K562 (cell line): ENCODE data around the gene IL18RAP. TPM values are rescaled to one million over a fixed set of nuclear protein-coding genes. Genes with fewer than 3 reads are reported as not detected.

ENCODE experiments used
- CBX1 ChIP-seq: sonication (generic); IDR thresholded peaks from 2 replicates; pipeline ENCODE4 v1.6.1; 2016; ENCODE audit warnings: antibody characterized with exemption, low read depth, mild to moderate bottlenecking
- CREM ChIP-seq: IDR thresholded peaks from 2 replicates; pipeline ENCODE4 v1.6.1; 2014; ENCODE audit warnings: antibody characterized with exemption, low read depth
- ELF4 ChIP-seq: fragments of 450-650 bp; formaldehyde crosslinking; IDR thresholded peaks from 2 replicates; pipeline ENCODE4 v1.4.0; 2022; ENCODE audit warnings: missing genetic modification characterization
- FOS ChIP-seq: IDR thresholded peaks from 3 replicates; pipeline ENCODE4 v1.6.1; 2011; ENCODE audit not compliant: insufficient read length; ENCODE audit errors: extremely low read depth
- GATAD2A ChIP-seq: fragments of 450-650 bp; IDR thresholded peaks from 2 replicates; pipeline ENCODE4 v1.6.1; 2017
- HINFP ChIP-seq: fragments of 450-650 bp; conservative IDR thresholded peaks from 2 replicates; pipeline ENCODE4 v1.6.1; 2016; ENCODE audit warnings: missing genetic modification characterization, low read depth, mild to moderate bottlenecking, control low read depth, missing compliant biosample characterization
- KDM1A ChIP-seq, 2 experiments: fragments of 450-650 bp; IDR thresholded peaks; 2 replicates each; pipeline ENCODE4 v1.6.1; 2016; ENCODE audit warnings: mild to moderate bottlenecking in 2 of 2
- MCM3 ChIP-seq: fragments of 450-650 bp; IDR thresholded peaks from 2 replicates; pipeline ENCODE4 v1.6.1; 2016
- MECOM ChIP-seq: fragments of 250-450 bp; sonication (Bioruptor Pico); IDR thresholded peaks from 2 replicates; pipeline ENCODE4 v1.8.0; 2022; ENCODE audit warnings: inconsistent platforms
- MNT ChIP-seq, 2 experiments: fragments of 450-650 bp; conservative IDR thresholded peaks; 2 replicates each; pipeline ENCODE4 v1.6.1; 2017; ENCODE audit warnings: mild to moderate bottlenecking in 2 of 2, moderate library complexity in 2 of 2
- NFIX ChIP-seq: fragments of 250-450 bp; sonication (Bioruptor Pico); IDR thresholded peaks from 2 replicates; pipeline ENCODE4 v1.4.0; 2020; ENCODE audit warnings: low read depth, mild to moderate bottlenecking, moderate library complexity
- NFYB ChIP-seq: IDR thresholded peaks from 2 replicates; pipeline ENCODE4 v1.6.1; 2011; ENCODE audit warnings: mild to moderate bottlenecking, moderate library complexity; ENCODE audit not compliant: insufficient read length; ENCODE audit errors: extremely low read depth
- PCBP2 ChIP-seq: fragments of 200-400 bp; formaldehyde crosslinking; IDR thresholded peaks from 2 replicates; pipeline ENCODE4 v1.6.1; 2018; ENCODE audit warnings: low read length, low read depth, mild to moderate bottlenecking, moderate library complexity; ENCODE audit not compliant: poor library complexity, severe bottlenecking
- POLR2B ChIP-seq: fragments of 450-650 bp; IDR thresholded peaks from 2 replicates; pipeline ENCODE4 v1.6.1; 2018; ENCODE audit warnings: low read depth; ENCODE audit not compliant: partially characterized antibody
- RB1 ChIP-seq: fragments of 450-650 bp; IDR thresholded peaks from 2 replicates; pipeline ENCODE4 v1.6.1; 2017; ENCODE audit warnings: low read depth, mild to moderate bottlenecking
- RBBP5 ChIP-seq: fragments of 200-600 bp; sonication (generic); IDR thresholded peaks from 2 replicates; pipeline ENCODE4 v1.6.1; 2012; ENCODE audit warnings: borderline replicate concordance, mild to moderate bottlenecking, low read length, control low read depth, inconsistent platforms; ENCODE audit not compliant: insufficient read depth, poor library complexity, severe bottlenecking
- RBM39 ChIP-seq: fragments of 200-400 bp; formaldehyde crosslinking; optimal IDR thresholded peaks from 2 replicates; pipeline ENCODE3; 2018; ENCODE audit warnings: low read depth, low read length
- U2AF1 ChIP-seq: fragments of 200-400 bp; formaldehyde crosslinking; optimal IDR thresholded peaks from 2 replicates; pipeline ENCODE3; 2017; ENCODE audit warnings: mild to moderate bottlenecking, low read depth, low read length, moderate library complexity
- XRCC5 ChIP-seq: fragments of 200-400 bp; formaldehyde crosslinking; IDR thresholded peaks from 2 replicates; pipeline ENCODE4 v1.6.1; 2017; ENCODE audit warnings: low read depth, mild to moderate bottlenecking, low read length
- YBX1 ChIP-seq: fragments of 450-650 bp; IDR thresholded peaks from 2 replicates; pipeline ENCODE4 v1.7.1; 2016; ENCODE audit warnings: mild to moderate bottlenecking
- ZFP36 ChIP-seq: fragments of 150-350 bp; IDR thresholded peaks from 2 replicates; pipeline ENCODE4 v1.6.1; 2018; ENCODE audit warnings: low read length, low read depth; ENCODE audit not compliant: partially characterized antibody
- ZNF134 ChIP-seq: fragments of 250-450 bp; sonication (Bioruptor Pico); conservative IDR thresholded peaks from 2 replicates; pipeline ENCODE4 v1.4.0; 2020
- ZNF217 ChIP-seq: sonication (generic); formaldehyde crosslinking; IDR thresholded peaks from 2 replicates; pipeline ENCODE4 v1.8.0; 2022; ENCODE audit warnings: mild to moderate bottlenecking, missing genetic modification reagents
- ZNF41 ChIP-seq: fragments of 250-450 bp; sonication (Bioruptor Pico); conservative IDR thresholded peaks from 2 replicates; pipeline ENCODE4 v1.4.0; 2020; ENCODE audit warnings: mild to moderate bottlenecking
- ZNF511 ChIP-seq: sonication (generic); formaldehyde crosslinking; IDR thresholded peaks from 2 replicates; pipeline ENCODE4 v1.8.0; 2022; ENCODE audit warnings: mild to moderate bottlenecking, missing genetic modification reagents
- ZNF512 ChIP-seq: IDR thresholded peaks from 2 replicates; pipeline ENCODE4 v1.6.1; 2016; ENCODE audit warnings: missing genetic modification characterization, missing compliant biosample characterization
- ZNF780A ChIP-seq: fragments of 250-450 bp; sonication (Bioruptor Pico); IDR thresholded peaks from 2 replicates; pipeline ENCODE4 v1.5.0; 2021; ENCODE audit warnings: mild to moderate bottlenecking
- ZSCAN29 ChIP-seq: fragments of 450-650 bp; IDR thresholded peaks from 2 replicates; pipeline ENCODE4 v1.6.1; 2017
- polyA plus RNA-seq, 8 experiments: library from polyadenylated mRNA; depleted of rRNA in 4 of 8; stranded (reverse) in 5 of 8; unstranded in 3 of 8; fragments of >200 nt; fragmentation: Nextera tagmentation in 2 of 8; fragmentation: Illumina TruSeq in 1 of 8; extraction: Ambion mirVana in 2 of 8; extraction: Trizol in 1 of 8; gene quantifications; 2 replicates each; pipeline versions ENCODE4 v1.2.1 to v1.2.3, GENCODE V29; 2011 to 2014; ENCODE audit warnings: inconsistent platforms in 1 of 8, missing spikeins in 1 of 8
- total RNA-seq, 7 experiments: library from RNA; depleted of rRNA in 6 of 7; stranded (reverse); fragments of >200 nt in 6 of 7; fragmentation: Illumina TruSeq in 2 of 7; extraction: Trizol in 2 of 7; gene quantifications; 2 replicates each; pipeline versions ENCODE4 v1.2.1 to v1.2.3, GENCODE V29; 2011 to 2021; ENCODE audit warnings: low replicate concordance in 1 of 7

IL18RAP gene
- total and polyA plus RNA-seq, 9 of the 15 experiments (the other 6 are each of a cell fraction or from before 2014, with no cell fraction given): 1.1 to 20.5 (median 5.8) TPM

GRCh38 chr2:102418421-102418961, 4.5 kb upstream of the IL18RAP start (continued):
- TF ChIP-seq ZNF512 (tag): no peak
- no peak for TF ChIP-seq CBX1
- TF ChIP-seq HINFP (tag): no peak
- TF ChIP-seq ZNF511 (CRISPR knock-in tag): no peak
- no peak for TF ChIP-seq POLR2B
- no peak for TF ChIP-seq ZNF217 (CRISPR knock-in tag)
- no peak for TF ChIP-seq RBBP5
- no peak for TF ChIP-seq ZNF780A (CRISPR knock-in tag)
- TF ChIP-seq KDM1A (IDR thresholded peaks at IDR 0.05): peak in 1 of 2 experiments; percentile 23; a peak in 2 of 4 replicates
- TF ChIP-seq MECOM (CRISPR knock-in tag): peak; percentile 97
- TF ChIP-seq RB1: no peak
- TF ChIP-seq MCM3: no peak
- TF ChIP-seq ZFP36: no peak
- no peak for TF ChIP-seq PCBP2
- TF ChIP-seq RBM39: no peak
- no peak for TF ChIP-seq NFIX (CRISPR knock-in tag)
- no peak for TF ChIP-seq ZNF41 (CRISPR knock-in tag)
- TF ChIP-seq XRCC5: no peak
- TF ChIP-seq GATAD2A: no peak
- no peak for TF ChIP-seq NFYB
- no peak for TF ChIP-seq U2AF1
- no peak for TF ChIP-seq ZNF134 (CRISPR knock-in tag)
- no peak for TF ChIP-seq ZSCAN29
- TF ChIP-seq ELF4: no peak
- no peak for TF ChIP-seq FOS
- TF ChIP-seq MNT (conservative IDR thresholded peaks at IDR 0.05): no peak
- TF ChIP-seq YBX1: no peak
- TF ChIP-seq CREM: no peak
